ENCODE data around the gene GLRX5. TPM values are rescaled to one million over a fixed set of nuclear protein-coding genes. Genes with fewer than 3 reads are reported as not detected.
A peak's percentile ranks its signal among the peaks of the same experiment; 100 is the strongest.

Gene GLRX5
- total RNA-seq, 3 donors from 2014 or later (not counting 1 experiment from before 2014, with no cell fraction given) = 16.7 to 26.0 (median 23.4) TPM

GRCh38 chr14:95547626-95548327 is 12.9 kb downstream of the GLRX5 start:
- peaks cover 8% of the 10 kb centered on the region for H3K36me3 ChIP-seq (ENCODE audit: control insufficient read depth, insufficient read depth, low read length)
- H3K4me3 Mint-ChIP-seq = no peak overlapping the region
- H3K27ac Mint-ChIP-seq = peak overlapping the region in 1 of 2 donors; percentile 52
- no peak for DNase-seq
- no peak for ATAC-seq
- intact Hi-C loops (cut with micrococcal nuclease) = no loop called here
- peaks cover 15% of the 10 kb centered on the region for H3K4me1 ChIP-seq (ENCODE audit: control insufficient read depth, insufficient read depth, low read length)
- H3K27me3 ChIP-seq (ENCODE audit: control insufficient read depth, insufficient read depth, low read length) = no peaks in the 10 kb centered on the region
- H3K4me3 ChIP-seq (ENCODE audit: low read length) = no peak overlapping the region
- WGBS (ENCODE audit: insufficient coverage) = 82% methylated on average over 14 of the region's 14 CpGs
- H3K4me1 Mint-ChIP-seq = peaks cover 14% of the 10 kb centered on the region in 2 donors
- no peaks in the 10 kb centered on the region for H3K9me3 ChIP-seq (ENCODE audit: control insufficient read depth, insufficient read depth, low read length)
- H3K36me3 Mint-ChIP-seq = no peaks in the 10 kb centered on the region
- H3K27me3 Mint-ChIP-seq (ENCODE audit: low read depth in 2 of 2) = no peaks in the 10 kb centered on the region
- no peaks in the 10 kb centered on the region for H3K9me3 Mint-ChIP-seq
- no peak overlapping the region for H3K27ac ChIP-seq (ENCODE audit: low read length)
- no peak for TF ChIP-seq CTCF (IDR thresholded peaks at IDR 0.05)

GRCh38 chr14:95548328-95548929 is 13.6 kb downstream of the GLRX5 start:
- Mint-ChIP-seq H3K27ac (no peak overlapping the region), H3K4me3 (no peak overlapping the region), H3K9me3 (no peaks in the 10 kb centered on the region), H3K27me3 (ENCODE audit: low read depth in 2 of 2) (no peaks in the 10 kb centered on the region), H3K4me1 (peaks cover 14% of the 10 kb centered on the region in 2 donors), H3K36me3 (no peaks in the 10 kb centered on the region)
- intact Hi-C loops (cut with micrococcal nuclease) = no loop called here
- WGBS (ENCODE audit: insufficient coverage) = 91% methylated on average over 7 of the region's 9 CpGs
- no peak overlapping the region for H3K4me3 ChIP-seq (ENCODE audit: low read length)
- DNase-seq (no peak), ATAC-seq (no peak)
- no peaks in the 10 kb centered on the region for H3K9me3 ChIP-seq (ENCODE audit: control insufficient read depth, insufficient read depth, low read length)
- TF ChIP-seq CTCF (IDR thresholded peaks at IDR 0.05) = no peak
- no peaks in the 10 kb centered on the region for H3K27me3 ChIP-seq (ENCODE audit: control insufficient read depth, insufficient read depth, low read length)
- H3K27ac ChIP-seq (ENCODE audit: low read length) = no peak overlapping the region
- H3K36me3 ChIP-seq (ENCODE audit: control insufficient read depth, insufficient read depth, low read length) = peaks cover 8% of the 10 kb centered on the region
- H3K4me1 ChIP-seq (ENCODE audit: control insufficient read depth, insufficient read depth, low read length) = peaks cover 15% of the 10 kb centered on the region

GRCh38 chr14:95549656-95550585 is 15.1 kb downstream of the GLRX5 start:
- intact Hi-C loops (cut with micrococcal nuclease) = no loop called here
- Mint-ChIP-seq H3K27ac (peak overlapping the region in 1 of 2 donors; percentile 26), H3K9me3 (no peaks in the 10 kb centered on the region), H3K4me3 (no peak overlapping the region), H3K27me3 (ENCODE audit: low read depth in 2 of 2) (no peaks in the 10 kb centered on the region), H3K36me3 (no peaks in the 10 kb centered on the region), H3K4me1 (peaks cover 14% of the 10 kb centered on the region in 2 donors)
- no peak for ATAC-seq
- WGBS (ENCODE audit: insufficient coverage) = 90% methylated on average over 16 of the region's 16 CpGs
- DNase-seq = no peak
- H3K27me3 ChIP-seq (ENCODE audit: control insufficient read depth, insufficient read depth, low read length) = no peaks in the 10 kb centered on the region
- TF ChIP-seq CTCF (IDR thresholded peaks at IDR 0.05) = no peak
- H3K4me1 ChIP-seq (ENCODE audit: control insufficient read depth, insufficient read depth, low read length) = peaks cover 15% of the 10 kb centered on the region
- no peak overlapping the region for H3K27ac ChIP-seq (ENCODE audit: low read length)
- H3K9me3 ChIP-seq (ENCODE audit: control insufficient read depth, insufficient read depth, low read length) = no peaks in the 10 kb centered on the region
- H3K4me3 ChIP-seq (ENCODE audit: low read length) = no peak overlapping the region
- peaks cover 2% of the 10 kb centered on the region for H3K36me3 ChIP-seq (ENCODE audit: control insufficient read depth, insufficient read depth, low read length)

All from natural killer cell (primary cell).